ENCODE measurements around the gene KRTAP3-2.
"Not testable (repeated sequence)": the region's sequence is repeated elsewhere in the genome, so short reads cannot be mapped to it uniquely, and the experiment has no call there.

KRTAP3-2 gene

GRCh38 chr17:40999563-40999962 lies at the start of gene KRTAP3-2:
Gene KRTAP3-2 (minus strand): TSS chr17:40999906. CDS start chr17:40999853, 53 bp downstream.
- not testable (repeated sequence) for H3K4me3 ChIP-seq (ENCODE audit: control insufficient read depth, low read depth, low read length); DNase-seq (ENCODE audit: low read depth)

DNA sequence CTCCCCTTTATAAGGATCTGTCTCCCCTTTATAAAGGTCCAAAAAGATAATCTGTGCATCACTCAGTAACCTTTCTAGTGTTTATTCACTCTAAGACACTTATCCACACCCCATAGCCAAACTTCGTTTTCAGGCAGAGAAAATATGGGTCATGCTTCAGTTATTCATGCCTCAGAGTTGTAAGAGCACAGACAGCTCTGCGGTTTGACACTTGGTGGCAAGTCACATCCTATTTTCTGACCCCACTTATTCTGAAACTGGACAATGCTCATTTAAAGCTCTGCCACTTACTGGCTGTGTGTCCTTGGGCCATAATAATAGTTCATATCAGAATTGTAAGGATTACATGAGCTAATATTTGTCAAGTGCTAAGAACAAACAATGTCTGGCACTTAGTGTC lies 49.4 kb upstream of the KRTAP3-2 start:
- no peak for TF ChIP-seq CTCF (conservative IDR thresholded peaks at IDR 0.05; ENCODE audit: control insufficient read depth, insufficient read depth, low read depth, low read length)
- peak; percentile 60 for DNase-seq (ENCODE audit: low read depth)
- H3K4me3 ChIP-seq (ENCODE audit: control insufficient read depth, low read depth, low read length), result no peak overlapping the region

DNA sequence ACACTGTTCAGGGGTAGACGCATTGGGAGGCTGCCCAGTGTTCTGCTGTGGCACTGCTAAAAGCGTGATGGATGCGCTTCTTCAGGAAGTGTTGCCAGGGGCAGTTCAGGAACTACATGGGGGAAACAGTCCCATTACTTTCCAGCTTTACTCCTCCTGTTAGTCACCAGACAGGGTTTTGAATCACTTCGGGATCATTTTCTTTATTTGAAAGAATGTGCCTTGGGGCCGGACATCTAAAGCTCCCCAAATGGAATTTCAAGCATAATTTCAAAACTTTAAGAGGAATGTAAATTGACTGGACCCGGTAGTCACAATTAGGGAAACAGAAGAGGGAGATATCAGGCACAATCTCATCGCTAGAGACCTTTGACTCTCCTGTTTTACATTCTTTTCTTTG lies 48.7 kb upstream of the KRTAP3-2 start:
- H3K4me3 ChIP-seq (ENCODE audit: control insufficient read depth, low read depth, low read length), result no peak overlapping the region
- no peak for TF ChIP-seq CTCF (conservative IDR thresholded peaks at IDR 0.05; ENCODE audit: control insufficient read depth, insufficient read depth, low read depth, low read length)
- DNase-seq (ENCODE audit: low read depth), result no peak

- not testable (repeated sequence) for H3K4me3 ChIP-seq (ENCODE audit: control insufficient read depth, low read depth, low read length); DNase-seq (ENCODE audit: low read depth)
Observed at GRCh38 chr17:41046735-41047465, 47.2 kb upstream of the KRTAP3-2 start, which contains the start of gene KRTAP2-1. Gene KRTAP2-1 (minus strand): TSS chr17:41047316. CDS start chr17:41047267, 49 bp downstream.

DNA sequence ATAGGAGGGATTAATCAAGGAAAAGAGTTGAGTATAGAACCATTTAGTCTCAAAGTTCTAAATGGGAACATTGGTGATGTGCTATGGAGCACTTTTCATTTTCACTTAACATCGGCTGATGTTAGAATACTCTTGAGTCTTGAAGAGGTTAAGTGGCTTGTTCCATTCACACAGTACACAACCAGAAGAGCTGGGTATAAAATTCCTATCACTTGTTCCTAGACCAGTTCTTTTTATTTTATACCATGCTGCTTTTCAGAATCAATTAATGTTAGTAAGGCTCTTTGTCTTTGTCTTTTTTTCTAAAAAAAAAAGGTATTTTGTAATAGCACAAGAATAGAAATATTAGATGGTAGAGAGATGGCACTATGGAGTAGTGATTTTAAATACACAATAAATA lies 43.2 kb upstream of the KRTAP3-2 start:
- no peak for DNase-seq (ENCODE audit: low read depth)
- H3K4me3 ChIP-seq (ENCODE audit: control insufficient read depth, low read depth, low read length), result no peak overlapping the region
- TF ChIP-seq CTCF (conservative IDR thresholded peaks at IDR 0.05; ENCODE audit: control insufficient read depth, insufficient read depth, low read depth, low read length), result no peak

DNA sequence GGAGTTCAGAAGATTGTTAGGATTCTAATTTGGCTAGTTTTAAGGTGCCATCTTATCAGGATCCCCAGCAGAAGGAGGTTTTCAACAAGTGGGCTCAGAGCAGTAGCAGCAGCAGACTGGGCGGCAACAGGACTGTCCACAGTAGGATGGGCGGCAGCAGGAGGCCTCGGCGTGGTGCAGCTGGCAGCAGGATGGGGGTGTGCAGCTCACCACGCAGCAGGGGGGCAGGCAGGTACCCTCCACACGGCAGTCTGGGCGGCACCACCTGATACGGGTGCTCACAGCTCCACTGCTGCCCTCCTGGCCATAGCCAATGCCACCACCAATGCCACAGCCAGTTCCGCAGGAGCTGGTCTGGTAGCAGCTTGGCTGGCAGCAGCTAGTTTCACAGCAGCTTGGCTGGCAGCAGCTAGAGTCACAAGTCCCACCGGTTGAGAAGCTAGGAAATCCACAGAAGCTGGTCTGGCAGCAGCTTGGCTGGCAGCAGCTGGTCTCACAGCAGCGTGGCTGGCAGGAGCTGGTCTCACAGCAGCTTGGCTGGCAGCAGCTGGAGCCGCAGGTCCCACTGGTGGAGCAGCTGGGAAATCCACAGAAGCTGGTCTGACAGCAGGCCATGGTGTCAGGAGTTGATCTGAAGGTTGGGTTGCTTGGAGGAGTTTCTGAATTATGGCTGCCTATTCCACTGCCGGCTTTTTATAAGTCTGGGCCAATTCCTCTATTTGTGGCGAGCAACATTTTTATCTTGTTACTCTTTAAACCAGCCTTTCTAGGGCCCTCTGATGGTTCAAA lies 41.3 kb upstream of the KRTAP3-2 start, which contains the start of gene KRTAP1-1:
Gene KRTAP1-1 (minus strand): TSS at position 668 of the 789 bp plus-strand sequence. CDS start 53 bp downstream, at position 615.
- peak; percentile 38 for DNase-seq (ENCODE audit: low read depth)
- H3K4me3 ChIP-seq (ENCODE audit: control insufficient read depth, low read depth, low read length), result not testable (repeated sequence)

DNA sequence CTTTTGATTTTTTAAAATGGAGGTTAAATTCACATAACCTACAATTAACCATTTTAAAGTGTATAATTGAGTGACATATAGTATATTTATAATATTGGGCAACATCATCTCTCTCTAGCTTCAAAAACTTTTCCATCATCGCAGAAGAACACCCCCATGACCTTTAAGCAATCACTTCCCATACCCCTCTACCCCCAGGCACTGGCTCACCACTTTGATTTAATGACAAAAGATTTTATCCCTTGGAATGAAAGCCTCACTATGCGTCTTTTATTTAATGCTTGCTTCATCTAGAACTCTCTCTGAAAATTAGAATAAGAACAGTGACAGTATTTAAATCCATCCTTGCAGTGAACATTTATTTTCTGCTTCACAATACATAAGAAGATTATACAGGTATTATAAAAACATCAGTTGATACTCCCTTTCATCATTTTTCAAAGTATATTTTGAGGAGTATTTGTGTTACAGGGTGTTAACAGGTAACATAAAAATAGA lies 38.2 kb upstream of the KRTAP3-2 start:
- TF ChIP-seq CTCF (conservative IDR thresholded peaks at IDR 0.05; ENCODE audit: control insufficient read depth, insufficient read depth, low read depth, low read length), result no peak
- H3K4me3 ChIP-seq (ENCODE audit: control insufficient read depth, low read depth, low read length), result no peak overlapping the region
- no peak for DNase-seq (ENCODE audit: low read depth)

- H3K4me3 ChIP-seq (ENCODE audit: control insufficient read depth, low read depth, low read length); DNase-seq (ENCODE audit: low read depth): not testable (repeated sequence)
Observed at GRCh38 chr17:41034346-41034935, 34.7 kb upstream of the KRTAP3-2 start, which contains the start of gene KRTAP1-3. Gene KRTAP1-3 (minus strand): TSS chr17:41034874. CDS start chr17:41034821, 53 bp downstream.

Measured in fibroblast of mammary gland (primary cell).